Amygdala (tissue), 56 donors: ENCODE results near the gene SLC13A1.
"Not testable (repeated sequence)": the region's sequence is repeated elsewhere in the genome, so short reads cannot be mapped to it uniquely, and the experiment has no call there.

Experiments used
- DNase-seq, 56 donors: peaks; one replicate each; lab custom pipeline; 2025; lab: John Stamatoyannopoulos, UW

Gene SLC13A1

DNA sequence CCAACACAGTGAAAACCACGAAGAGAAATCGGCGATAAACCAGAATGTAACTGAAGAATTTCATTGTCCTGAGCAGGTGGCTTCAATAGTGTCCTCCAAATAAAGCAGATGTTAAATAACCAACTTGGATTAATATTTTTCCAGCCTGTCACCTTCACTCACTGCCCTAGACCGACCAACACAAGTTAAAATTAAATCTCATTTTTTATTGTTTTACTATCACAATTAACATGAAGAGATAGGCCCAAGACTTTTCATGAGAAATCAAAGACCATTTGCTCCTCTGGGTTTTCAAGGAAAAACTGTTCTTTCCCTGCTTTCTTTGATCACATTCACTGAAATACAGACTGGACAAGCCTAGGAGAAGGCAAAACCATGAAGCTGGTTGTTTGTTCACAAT, at the start of gene SLC13A1:
Gene SLC13A1, minus strand, starts transcription at position 87 of the 400 bp plus-strand sequence. Its CDS starts 23 bp downstream, at position 64.
- no peak for DNase-seq

GRCh38 chr7:123244768-123245167, 45.0 kb upstream of the SLC13A1 start:
- no peak for DNase-seq

GRCh38 chr7:123242467-123243092, 42.8 kb upstream of the SLC13A1 start:
- no peak for DNase-seq

DNA sequence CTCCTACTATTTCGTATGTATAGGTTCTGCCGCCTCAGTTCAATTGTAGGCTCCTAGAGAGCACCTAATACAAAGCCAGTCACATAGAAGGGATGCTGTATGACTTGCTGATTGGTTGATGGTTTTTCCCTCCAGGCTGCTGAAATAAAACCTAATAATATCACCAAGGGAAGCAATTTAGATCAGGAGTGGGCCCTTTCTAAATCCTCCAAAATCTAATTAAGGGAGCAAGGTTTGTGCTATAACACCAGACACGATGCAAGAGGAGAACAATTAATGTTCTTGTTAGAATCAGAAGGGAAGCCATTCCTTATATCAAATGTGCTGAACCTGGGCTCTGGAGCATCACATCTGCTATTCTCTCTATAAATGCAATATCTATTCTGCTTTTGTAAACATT, 42.0 kb upstream of the SLC13A1 start:
- DNase-seq = no peak

DNA sequence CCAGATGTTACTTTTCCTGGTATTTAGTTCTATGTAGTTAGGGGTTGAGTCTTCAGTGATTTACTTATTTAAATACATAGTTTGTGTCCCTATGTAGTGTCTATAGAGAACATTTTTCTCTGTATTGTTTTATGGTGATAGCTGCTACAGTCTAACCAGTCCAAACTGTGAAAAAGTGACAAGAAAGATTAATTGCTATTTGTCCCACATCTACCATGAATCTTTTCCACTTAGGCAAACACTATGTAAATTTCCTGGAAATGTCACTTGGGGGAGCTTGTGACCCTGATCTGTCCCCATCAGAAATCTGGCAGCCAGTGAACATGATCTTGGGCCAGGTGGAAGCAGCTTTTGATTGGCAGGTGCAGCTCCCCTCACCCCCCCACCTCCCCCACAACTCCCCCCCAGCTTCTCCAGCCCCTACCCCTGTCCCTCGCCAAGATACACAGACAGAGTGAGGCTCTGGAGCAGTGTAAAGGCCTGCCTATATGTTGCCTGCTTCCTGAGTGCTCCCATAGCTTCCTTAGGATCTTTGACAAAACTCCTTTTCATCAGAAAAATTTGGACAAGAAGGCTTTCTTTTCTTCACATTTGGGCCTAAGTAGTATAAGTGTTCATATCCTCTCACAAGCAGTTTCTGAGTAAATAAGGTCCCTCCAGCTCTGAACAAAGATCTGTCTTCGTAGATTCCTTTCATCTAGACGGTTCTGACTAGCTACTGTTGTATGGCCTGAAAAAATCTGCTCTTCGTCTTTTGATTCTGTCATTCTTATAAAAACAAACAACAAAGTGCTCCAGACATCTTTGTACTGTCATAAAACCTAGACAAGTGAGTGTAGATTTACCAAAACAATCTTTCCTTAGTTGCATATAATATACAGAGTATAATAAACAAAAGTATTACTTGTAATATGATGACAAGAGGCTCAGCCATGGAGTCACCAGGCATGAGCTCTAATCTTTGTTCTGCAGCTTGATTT, 31.5 kb upstream of the SLC13A1 start:
- no peak for DNase-seq

DNA sequence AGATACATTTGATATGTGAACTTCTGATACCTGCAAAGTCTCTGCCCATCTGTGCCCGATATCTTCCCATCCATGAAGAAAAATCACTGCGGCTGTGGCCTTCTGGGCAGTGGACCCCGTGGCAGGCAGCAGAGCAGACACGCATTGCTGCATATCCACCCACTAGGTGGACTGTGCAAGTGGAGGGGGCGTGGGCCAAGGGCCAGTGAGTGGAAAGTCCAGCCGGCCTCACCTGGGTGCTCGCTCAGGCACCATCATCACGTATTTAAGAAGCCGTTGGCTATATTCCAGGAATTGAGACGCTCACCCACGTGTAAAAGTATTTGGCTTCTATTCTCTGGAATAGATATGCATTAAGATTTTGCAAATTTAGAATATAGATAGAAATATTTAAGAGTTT, 30.8 kb upstream of the SLC13A1 start:
- DNase-seq = peak in 4 of 56 donors; percentile 0 to 2 (median 0)

DNA sequence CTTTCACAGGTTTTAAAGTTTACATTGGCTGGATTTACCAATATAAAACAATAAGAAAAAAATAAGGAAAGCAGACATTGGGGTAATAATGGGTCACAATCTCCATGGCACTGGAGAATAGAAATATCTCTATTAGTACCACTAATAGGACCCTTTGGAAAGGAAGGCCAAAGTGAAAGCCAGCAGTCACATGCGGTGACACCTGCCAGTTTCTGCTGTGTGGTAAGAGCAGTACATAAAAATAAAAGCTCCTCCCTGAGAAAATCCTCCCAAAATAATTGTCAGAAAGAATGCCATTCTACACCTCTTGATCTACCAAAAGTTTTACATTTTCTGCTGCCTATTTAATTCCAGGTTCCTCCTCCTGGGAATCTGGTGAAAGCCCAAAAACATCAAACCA, 30.4 kb upstream of the SLC13A1 start:
- no peak for DNase-seq

DNA sequence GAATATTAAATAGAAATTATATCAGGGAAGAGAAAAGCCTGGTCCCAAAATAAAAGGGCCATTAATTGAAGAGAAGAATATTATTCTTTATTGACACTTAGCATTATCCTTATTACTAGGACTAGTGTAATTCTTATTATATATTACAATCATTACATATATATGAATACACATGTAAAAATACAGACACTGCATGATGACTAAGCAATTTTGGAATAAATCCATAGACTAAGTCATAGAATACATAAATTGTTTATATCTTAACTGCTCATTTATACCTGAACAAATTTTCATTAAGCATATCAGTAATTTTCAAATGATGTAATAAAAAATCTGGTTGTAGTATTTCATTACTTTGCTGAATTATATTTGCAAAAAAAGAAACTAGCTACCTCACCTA, 29.7 kb upstream of the SLC13A1 start:
- no peak for DNase-seq

DNA sequence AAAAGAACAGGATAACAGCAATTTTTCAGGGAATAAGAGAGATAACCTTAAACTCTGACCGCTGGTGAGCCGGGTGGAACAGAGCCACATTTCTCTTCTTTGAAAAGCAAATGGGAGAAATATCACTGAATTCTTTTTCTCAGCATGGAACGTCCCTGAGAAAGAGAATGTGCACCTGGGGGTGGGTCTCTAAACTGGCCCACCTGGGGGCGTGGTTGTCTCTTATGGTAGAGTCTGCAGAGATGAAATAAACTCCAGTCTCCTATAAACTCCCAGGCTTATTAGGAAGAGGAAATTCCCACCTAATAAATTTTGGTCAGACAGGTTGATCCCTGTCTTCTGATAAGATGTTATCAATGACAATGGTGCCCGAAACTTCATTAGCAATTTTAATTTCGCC, 27.9 kb upstream of the SLC13A1 start:
- not testable (repeated sequence) for DNase-seq

- no peak for DNase-seq
These were observed 20.6 kb upstream of the SLC13A1 start for GRCh38 chr7:123220396-123220795.

DNA sequence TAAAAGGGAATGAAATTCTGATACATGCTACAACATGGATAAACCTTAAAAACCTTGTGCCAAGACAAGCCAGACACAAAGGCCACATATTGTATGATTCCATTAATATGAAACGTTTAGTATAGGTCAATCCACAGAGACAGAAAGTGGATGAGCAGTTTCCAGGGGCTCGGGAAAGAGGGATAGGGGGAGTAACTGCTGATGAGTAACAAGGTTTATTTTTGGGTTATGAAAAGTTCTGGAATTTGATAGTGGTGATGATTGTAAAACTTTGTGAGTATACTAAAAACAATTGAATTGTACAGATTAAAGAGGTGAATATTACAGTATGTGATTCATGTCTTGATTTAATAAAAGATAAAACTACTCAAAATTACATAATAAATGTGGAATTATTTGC, 19.1 kb upstream of the SLC13A1 start:
- DNase-seq = no peak

- DNase-seq = no peak
These were observed 17.1 kb upstream of the SLC13A1 start for GRCh38 chr7:123216825-123217224.

DNA sequence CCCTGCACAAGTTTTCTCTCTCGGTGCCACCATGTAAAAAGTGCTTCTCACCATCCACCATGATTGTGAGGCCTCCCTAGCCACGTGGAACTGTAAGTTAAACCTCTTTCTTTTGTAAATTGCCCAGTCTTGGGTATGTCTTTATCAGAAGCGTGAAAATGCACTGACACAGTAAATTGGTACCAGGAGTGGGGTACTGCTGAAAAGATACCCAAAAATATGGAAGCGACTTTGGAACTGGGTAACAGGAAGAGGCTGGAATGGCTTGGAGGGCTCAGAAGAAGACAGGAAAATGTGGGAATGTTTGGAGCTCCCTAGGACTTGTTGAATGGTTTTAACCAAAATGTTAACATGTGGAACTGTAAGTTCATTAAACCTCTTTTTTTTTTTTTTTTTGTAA, 15.6 kb upstream of the SLC13A1 start:
- no peak for DNase-seq

GRCh38 chr7:123211545-123211944, 11.8 kb upstream of the SLC13A1 start:
- DNase-seq = no peak

DNA sequence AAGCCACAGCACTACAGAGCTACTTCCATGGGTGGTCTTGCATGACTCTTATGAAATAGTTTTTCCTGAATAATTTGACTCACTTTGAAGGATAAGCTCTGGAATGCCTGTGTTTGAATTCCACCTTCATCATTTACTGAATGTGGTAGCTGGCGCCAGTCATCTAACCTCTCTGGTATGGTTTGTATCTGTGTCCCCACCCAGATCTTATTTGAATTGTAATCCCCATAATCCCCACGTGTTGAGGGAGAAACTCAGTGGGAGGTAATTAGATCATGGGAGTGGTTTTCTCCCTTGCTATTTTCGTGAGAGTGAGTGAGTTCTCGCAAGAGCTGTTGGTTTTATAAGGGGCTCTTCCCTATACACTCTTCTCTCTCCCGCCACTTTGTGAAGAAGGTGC, 11.2 kb upstream of the SLC13A1 start:
- no peak for DNase-seq

DNA sequence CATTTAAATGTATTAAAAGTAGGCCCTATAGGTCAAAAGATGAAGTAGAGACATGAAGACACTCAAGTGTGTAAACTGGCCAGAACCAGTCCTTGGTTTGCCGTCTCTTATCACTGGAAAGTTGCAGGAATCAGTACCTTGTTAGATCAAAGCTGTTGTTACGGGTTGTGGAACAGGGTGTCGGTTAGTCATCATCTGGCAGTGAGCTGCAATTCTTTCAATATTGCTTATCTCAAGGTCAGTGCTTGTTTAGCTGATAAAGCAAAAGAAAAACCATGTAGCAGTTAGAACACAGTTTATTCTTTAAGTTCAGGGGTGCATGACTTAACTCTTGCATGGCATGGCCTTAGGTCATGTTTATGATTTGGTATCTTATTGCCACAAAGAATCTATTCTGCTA, 10.0 kb upstream of the SLC13A1 start:
- DNase-seq = no peak

DNA sequence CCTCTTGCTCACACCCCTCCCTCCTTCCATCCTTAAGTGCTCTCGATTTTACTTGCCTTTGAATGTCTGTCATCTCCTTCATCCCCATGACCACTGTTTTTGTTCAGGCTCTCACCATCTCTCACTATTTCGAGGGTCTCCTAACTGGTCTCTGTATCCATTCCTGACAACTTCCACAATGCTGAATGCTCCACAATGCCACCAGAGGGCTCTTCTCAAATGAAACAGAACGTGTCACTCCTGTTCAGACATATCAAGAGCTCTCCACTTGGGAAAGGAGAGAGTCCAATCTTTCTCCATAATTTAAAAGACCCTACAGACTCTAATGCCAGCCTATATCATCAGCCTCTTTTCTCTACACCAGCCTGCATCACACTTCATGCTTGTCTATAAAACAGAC, 9.0 kb upstream of the SLC13A1 start:
- peak in 1 of 56 donors; percentile 0 for DNase-seq

DNA sequence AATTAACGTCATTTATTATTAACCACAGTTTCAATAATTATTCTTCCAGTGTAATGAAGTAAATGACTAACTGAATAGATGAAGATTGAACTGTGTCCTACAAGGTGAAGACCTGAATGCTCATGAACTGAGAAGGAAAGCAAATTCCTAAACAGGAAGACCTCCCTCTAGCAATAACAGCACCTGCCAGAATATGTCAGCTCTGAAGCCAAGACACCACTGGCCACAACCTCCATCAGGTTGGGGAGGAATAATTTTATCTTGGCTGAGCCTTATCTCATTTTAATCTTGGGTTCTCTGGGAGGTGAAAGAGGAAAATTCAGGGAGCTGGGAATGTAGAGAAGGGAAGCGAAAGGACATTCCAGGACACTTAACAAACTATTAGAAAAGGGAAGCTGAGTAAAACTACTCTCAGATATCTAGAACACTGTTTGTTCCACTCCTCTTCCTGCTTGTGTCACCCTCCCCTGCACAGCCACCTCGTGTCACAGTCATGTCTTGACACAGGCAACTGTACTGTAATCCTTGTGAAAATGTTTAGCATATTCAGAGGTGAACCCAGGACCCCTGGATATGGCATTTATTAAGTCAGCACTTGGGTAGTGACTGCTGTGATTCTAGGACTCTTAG, 4.6 kb upstream of the SLC13A1 start:
- no peak for DNase-seq

- DNase-seq = no peak
These were observed 2.1 kb upstream of the SLC13A1 start for GRCh38 chr7:123201901-123202300.

- no peak for DNase-seq
These were observed 809 bp downstream of the SLC13A1 start for GRCh38 chr7:123198668-123199652.
